Stimulated activated CD8-positive, alpha-beta memory T cell treated with anti-CD3 and anti-CD28 coated beads, Interleukin-2, amount 100 ng/mL, for 48 hours (primary cell): ENCODE measurements around the gene STOX2.

Source experiments
- DNase-seq, 2 donors: peaks; one replicate each; pipeline ENCODE4 v3.0.0-alpha.2; 2020; ENCODE audit warnings: low read depth in 2 of 2

STOX2 gene

GRCh38 chr4:183888564-183888963 is 16.5 kb upstream of the STOX2 start:
- DNase-seq: no peak

DNA sequence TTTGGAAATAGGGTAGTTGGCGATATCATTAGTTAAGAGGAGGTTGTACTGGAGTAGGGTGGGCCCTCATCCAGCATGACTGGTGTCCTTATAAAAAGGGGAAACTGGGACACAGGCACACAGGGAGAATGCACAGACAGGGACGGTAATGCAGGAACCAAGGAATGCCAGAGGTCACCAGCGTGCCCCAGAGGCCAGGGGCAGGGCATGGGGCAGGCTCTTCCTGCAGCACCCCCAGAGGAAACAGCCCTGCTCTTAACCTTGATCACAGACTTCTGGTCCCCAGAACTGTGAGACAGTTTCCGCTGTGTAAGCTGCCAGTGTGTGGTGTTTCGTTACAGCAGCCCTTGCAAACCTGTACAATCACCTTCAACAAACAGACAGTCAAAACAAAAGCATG is 15.9 kb upstream of the STOX2 start:
- no peak for DNase-seq

DNA sequence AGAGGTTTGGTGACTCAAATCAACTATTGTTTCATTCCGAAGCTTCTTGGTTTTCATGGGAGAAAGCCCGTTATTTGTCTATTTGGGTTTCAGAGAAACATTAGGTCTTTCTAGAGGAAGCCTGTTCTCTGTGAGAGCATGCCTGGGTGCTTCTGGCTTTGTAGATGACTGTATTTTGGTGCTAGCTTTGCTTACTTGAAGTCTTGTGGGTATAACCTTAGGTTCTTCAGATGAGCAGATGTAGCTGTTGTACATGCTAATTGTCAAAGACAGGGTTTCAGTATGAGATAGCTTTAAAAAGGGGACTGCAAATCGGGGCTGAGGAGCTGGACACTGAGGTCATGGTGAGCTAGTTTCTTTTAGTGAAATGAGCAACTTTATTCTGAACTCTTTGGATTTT is 7.9 kb upstream of the STOX2 start:
- DNase-seq: no peak

DNA sequence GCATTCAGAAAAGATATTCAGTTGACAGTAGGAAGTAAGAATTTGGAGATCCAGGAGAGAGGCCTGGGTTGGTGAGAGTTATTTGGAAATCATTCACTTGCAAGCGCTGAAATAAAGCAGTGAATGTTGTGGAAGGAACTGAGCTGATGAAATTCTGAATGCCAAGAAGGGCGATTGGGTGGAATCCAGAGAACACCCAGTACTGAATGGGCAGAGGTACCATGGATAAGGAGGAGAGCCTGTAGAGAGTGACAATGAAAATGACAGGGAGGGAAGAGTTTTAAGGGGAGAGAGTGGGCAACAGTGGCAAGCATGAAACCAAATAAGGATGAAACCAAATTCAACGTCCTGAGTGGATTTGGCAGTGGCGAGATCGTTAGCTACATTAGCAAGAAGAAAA is 6.7 kb upstream of the STOX2 start:
- DNase-seq: no peak

GRCh38 chr4:183903021-183903760 is 1.9 kb upstream of the STOX2 start:
- DNase-seq: no peak

GRCh38 chr4:183905593-183906488 is 734 bp downstream of the STOX2 start:
- DNase-seq: no peak

DNA sequence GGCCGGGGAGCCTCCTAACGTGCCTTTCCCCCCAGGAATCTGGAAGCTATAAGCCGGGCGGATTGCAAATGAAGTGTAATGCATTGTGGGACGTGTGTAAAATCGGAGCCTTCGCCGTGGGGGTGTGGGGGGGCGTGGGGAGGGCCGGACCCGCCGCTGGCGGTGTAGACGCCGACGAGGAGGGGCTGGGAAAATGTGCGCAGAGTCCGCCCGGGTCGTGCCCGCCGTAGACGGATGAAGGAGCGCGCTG is 1.3 kb downstream of the STOX2 start:
- no peak for DNase-seq

DNA sequence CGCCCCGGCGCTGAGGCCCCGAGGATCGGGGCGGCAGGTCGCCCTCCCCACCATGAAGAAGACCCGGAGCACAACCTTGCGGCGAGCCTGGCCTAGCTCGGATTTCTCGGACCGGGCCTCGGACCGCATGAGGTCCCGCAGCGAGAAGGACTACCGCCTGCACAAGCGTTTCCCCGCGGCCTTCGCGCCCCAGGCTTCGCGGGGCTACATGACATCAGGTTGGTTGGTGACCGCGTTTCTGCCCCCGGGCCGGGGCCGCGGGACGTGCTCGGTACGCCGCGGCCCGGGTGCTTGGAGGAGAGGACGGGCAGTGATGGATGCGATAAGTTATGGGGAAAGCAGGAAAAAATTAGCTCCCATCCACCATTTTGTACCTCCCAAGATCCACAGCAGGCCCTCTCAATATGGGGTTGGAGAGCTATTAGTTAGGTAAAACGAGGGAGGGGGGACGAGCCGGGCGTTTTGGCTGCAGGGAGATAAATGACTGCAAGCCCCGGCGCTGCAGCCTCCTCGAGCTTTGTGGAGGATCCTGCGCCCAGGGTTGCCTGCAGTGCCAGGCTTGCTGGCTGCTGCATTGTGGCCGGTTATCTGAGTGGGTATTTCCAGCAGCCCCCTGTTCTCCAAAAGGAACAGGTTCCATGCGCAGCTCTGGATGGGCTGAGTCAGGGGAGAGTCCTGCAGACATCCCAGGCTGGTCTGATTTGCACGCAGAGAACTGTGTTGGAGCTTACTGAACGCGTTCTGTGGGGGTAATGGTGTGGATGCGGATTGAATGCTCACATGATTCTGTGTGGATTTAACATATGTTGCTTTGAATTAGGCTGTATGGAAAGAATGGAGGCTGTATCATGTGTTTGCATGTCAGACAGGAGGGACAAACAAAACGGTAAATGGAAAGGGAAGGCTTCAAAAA is 1.9 kb downstream of the STOX2 start:
- no peak for DNase-seq

GRCh38 chr4:183907871-183908683 is 3.0 kb downstream of the STOX2 start:
- DNase-seq: no peak

GRCh38 chr4:183909187-183909586 is 4.1 kb downstream of the STOX2 start:
- no peak for DNase-seq

GRCh38 chr4:183909801-183910200 is 4.7 kb downstream of the STOX2 start:
- DNase-seq: no peak

DNA sequence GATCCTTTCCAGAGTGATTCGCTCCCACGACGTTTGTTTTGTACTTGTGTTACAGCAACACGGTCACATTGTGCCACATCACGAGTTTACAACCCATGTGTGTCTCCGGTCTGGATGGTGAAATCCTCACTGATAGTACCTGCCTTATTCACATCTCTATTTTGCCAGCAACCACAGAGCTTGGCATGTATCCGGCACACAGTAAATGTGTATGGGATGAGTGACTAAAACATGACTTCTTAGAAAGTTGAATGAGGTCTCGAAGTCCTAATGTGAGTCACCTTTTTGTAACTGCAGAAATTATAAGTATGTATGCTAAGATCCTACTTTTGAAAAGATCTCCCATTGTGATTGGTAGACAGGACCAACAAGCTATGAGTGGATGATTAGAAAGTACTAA is 7.5 kb downstream of the STOX2 start:
- no peak for DNase-seq

DNA sequence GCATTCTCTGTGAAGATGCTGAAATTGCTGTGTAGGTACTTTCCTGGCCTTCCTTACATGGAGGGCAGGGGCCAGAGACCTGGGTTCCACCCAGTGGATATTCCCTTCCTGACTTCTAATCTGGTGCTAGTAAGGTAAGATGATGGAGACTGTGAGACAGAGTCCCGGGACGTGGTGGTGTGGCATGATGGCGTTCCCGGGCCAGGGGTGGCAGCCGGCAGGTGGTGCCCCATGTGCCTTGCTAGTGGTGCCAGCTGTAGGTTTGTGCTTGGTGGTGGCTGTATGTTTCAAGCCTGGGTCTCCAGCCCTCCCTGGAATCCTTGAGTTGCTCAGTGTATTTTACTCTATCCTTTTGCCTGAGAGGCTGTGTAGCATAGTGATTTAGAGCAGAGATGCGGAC is 10.9 kb downstream of the STOX2 start:
- DNase-seq: no peak

- no peak for DNase-seq
Observed at GRCh38 chr4:183918696-183919095, 13.6 kb downstream of the STOX2 start.

DNA sequence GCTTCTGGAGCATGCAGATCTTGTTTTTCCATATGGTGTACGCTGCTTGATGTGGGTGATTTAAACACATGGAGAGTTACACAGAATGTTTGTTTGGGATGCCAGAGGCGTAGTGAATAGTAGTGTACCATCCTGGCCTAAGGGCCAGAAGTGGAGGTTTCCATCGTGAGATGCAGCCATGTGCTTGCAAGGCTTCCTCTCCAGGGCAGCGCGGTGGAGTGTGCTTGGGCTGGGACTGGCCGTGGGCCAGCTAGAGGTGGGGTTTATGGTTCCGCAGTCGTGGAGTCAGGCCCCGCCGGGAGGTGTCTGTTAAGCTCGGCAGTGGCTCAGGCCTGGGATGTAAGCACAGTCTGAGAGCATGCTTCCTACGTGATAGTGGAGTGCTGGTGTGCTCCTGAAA is 14.0 kb downstream of the STOX2 start:
- DNase-seq: no peak

DNA sequence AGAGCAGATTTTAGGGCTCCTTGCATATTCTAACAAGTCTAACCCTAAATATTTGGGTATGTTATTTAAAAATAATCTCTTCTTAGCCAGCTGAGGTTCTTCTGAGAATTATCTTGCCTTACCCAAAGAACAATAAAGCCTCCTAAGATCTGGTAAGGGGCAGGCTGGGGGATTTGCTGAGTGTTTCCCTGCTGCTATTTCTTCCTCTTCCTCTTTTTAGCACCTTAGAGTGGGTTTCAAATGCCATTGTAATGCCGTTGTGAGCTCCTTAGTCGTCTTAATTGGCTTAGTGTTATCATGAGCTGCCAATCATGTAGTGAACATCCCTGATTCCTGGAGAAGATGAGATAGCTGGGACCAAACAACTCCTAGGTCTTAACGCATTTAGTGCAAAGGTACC is 15.4 kb downstream of the STOX2 start:
- DNase-seq: no peak

- DNase-seq: no peak
Observed at GRCh38 chr4:183921335-183921734, 16.2 kb downstream of the STOX2 start.

GRCh38 chr4:183924362-183925044 is 19.4 kb downstream of the STOX2 start:
- no peak for DNase-seq

GRCh38 chr4:183926950-183927349 is 21.8 kb downstream of the STOX2 start:
- no peak for DNase-seq

DNA sequence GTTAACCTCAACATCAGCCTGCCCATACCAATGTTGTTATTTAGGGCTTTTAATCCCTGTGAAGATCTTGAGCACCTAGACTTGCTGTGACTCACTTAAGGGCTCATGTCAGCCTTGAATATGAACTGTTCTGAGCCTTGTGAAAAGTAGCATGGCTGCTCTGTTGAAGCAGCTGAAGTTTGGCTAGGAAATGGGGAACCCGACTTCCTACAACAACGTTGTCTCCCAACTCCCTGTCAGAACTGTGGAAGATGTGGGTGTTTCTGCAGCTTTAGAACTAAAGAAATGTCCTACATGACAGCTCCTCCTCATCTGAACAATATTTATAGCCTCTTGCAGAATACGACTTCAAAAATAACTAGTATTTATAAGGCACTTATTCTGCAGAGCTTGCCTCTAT is 27.5 kb downstream of the STOX2 start:
- DNase-seq: no peak

GRCh38 chr4:183934761-183935160 is 29.7 kb downstream of the STOX2 start:
- DNase-seq: no peak
